ENCODE results near the gene UGT1A5. TPM values are rescaled to one million over a fixed set of nuclear protein-coding genes. Genes with fewer than 3 reads are reported as not detected.

Gene UGT1A5
- total and polyA plus RNA-seq, 2 of the 4 experiments (the other 2 are of a cell fraction): not detected

GRCh38 chr2:233718552-233718951, 5.8 kb downstream of the UGT1A5 start, which contains the start of gene UGT1A4:
UGT1A4 (plus strand) TSS chr2:233718736; CDS start chr2:233718821, 85 bp downstream.
- ChIA-PET CTCF (no interaction called here), POLR2A (ENCODE audit: unreplicated experiment) (no interaction called here)
- Histone ChIP-seq H3K4me3 (ENCODE audit: insufficient read depth, low read depth, low read length) (no peak within 1 kb of the TSS), H3K4ac (ENCODE audit: low read depth, low read length) (no peak within 1 kb of the TSS), H3K9me3 (ENCODE audit: control insufficient read depth, insufficient read depth, low read length) (no peaks in the 10 kb centered on the region), H3K27ac (ENCODE audit: insufficient read depth, low read length) (no peak within 1 kb of the TSS), H2BK5ac (ENCODE audit: low read depth, low read length, poor library complexity, severe bottlenecking) (no peak within 1 kb of the TSS), H3K27me3 (ENCODE audit: control insufficient read depth, insufficient read depth, low read length) (peaks cover 6% of the 10 kb centered on the region; the same call in 1 of the 2 replicates), H3K56ac (ENCODE audit: extremely low read depth, insufficient read depth, low read length) (no peak within 1 kb of the TSS), H4K20me1 (ENCODE audit: insufficient read depth, low read length) (no peaks in the 10 kb centered on the region), H3K9ac (ENCODE audit: low read depth, low read length) (no peak within 1 kb of the TSS), H3K79me1 (ENCODE audit: low read depth in 1 of 2, low read length in 2 of 2) (no peaks in the 10 kb centered on the region), H3K4me1 (ENCODE audit: control insufficient read depth, insufficient read depth, low read length) (no peaks in the 10 kb centered on the region), H2BK15ac (ENCODE audit: low read depth, low read length) (no peak within 1 kb of the TSS), H2BK20ac (ENCODE audit: low read depth, low read length) (no peak within 1 kb of the TSS), H2AFZ (replicated peaks; ENCODE audit: low read length, poor library complexity) (no peak within 1 kb of the TSS), H3K4me2 (ENCODE audit: low read depth, low read length) (no peak within 1 kb of the TSS), H4K91ac (ENCODE audit: insufficient read depth, low read depth, low read length) (no peak within 1 kb of the TSS), H4K5ac (ENCODE audit: low read depth, low read length) (no peak within 1 kb of the TSS), H4K8ac (ENCODE audit: low read depth in 2 of 2, low read length in 2 of 2) (no peak within 1 kb of the TSS), H3K14ac (replicated peaks; ENCODE audit: low read depth, low read length) (no peak within 1 kb of the TSS), H2AK9ac (replicated peaks; ENCODE audit: low read depth, low read length, poor library complexity) (no peak within 1 kb of the TSS), H2AK5ac (ENCODE audit: low read depth, low read length) (no peak within 1 kb of the TSS), H3K18ac (ENCODE audit: low read depth, low read length) (no peak within 1 kb of the TSS), H3K23ac (ENCODE audit: low read depth, low read length) (no peak within 1 kb of the TSS), H3K9me1 (ENCODE audit: insufficient read depth, low read length) (no peaks in the 10 kb centered on the region), H3K36me3 (ENCODE audit: control insufficient read depth, insufficient read depth, low read length) (no peaks in the 10 kb centered on the region), H2BK120ac (ENCODE audit: low read depth, low read length) (no peak within 1 kb of the TSS)
- intact Hi-C loops (cut with micrococcal nuclease) (no loop called here), in situ Hi-C loops (cut with MboI; ENCODE audit: low sequenced_read_pairs) (no loop called here), dilution Hi-C loops (cut with HindIII; ENCODE audit: low sequenced_read_pairs, unreplicated experiment) (no loop called here)
- DNase-seq (no peak), ATAC-seq (ENCODE audit: low read depth) (no peak)
- TF ChIP-seq FOS (IDR thresholded peaks at IDR 0.05; ENCODE audit: low read depth, low read length) (no peak), ELK1 (IDR thresholded peaks at IDR 0.05; ENCODE audit: borderline replicate concordance, low read depth, low read length) (no peak), MXI1 (IDR thresholded peaks at IDR 0.05; ENCODE audit: borderline replicate concordance, low read depth, low read length) (no peak), RAD21 (IDR thresholded peaks at IDR 0.05; ENCODE audit: low read length) (no peak), CEBPB (IDR thresholded peaks at IDR 0.05; ENCODE audit: low read depth, low read length) (no peak), CTCF (conservative IDR thresholded peaks at IDR 0.05; ENCODE audit: low read depth, low read length) (no peak), SMC3 (IDR thresholded peaks at IDR 0.05; ENCODE audit: low read depth, low read length) (no peak), BHLHE40 (IDR thresholded peaks at IDR 0.05; ENCODE audit: low read depth, low read length) (no peak), RFX5 (IDR thresholded peaks at IDR 0.05; ENCODE audit: low read depth, low read length) (no peak), RCOR1 (IDR thresholded peaks at IDR 0.05; ENCODE audit: insufficient replicate concordance, low read length) (no peak), NFE2L2 (IDR thresholded peaks at IDR 0.05; ENCODE audit: low read depth, low read length) (no peak), CHD1 (IDR thresholded peaks at IDR 0.05; ENCODE audit: low read depth, low read length) (no peak), MAFK (IDR thresholded peaks at IDR 0.05; ENCODE audit: low read depth, low read length) (no peak), USF2 (IDR thresholded peaks at IDR 0.05; ENCODE audit: low read depth, low read length) (no peak), MAZ (IDR thresholded peaks at IDR 0.05; ENCODE audit: borderline replicate concordance, low read depth, low read length) (no peak)
- BruUV-seq (replicated peaks): no TSS peak
- WGBS, 2 experiments (ENCODE audit: extremely low coverage in 2 of 2, insufficient read length in 1 of 2): 65% methylated on average over 5 of the region's 7 CpGs; no CpG with 5 or more reads in 1 of the 2 experiments
